Measurements from ENCODE around the gene C6orf47. TPM values are rescaled to one million over a fixed set of nuclear protein-coding genes. Genes with fewer than 3 reads are reported as not detected.

C6orf47 gene
- total and polyA plus RNA-seq, 10 of the 15 experiments (the other 5 are each of a cell fraction or from before 2014, with no cell fraction given) = 0.16 to 20.4 (median 17.3) TPM; not detected in 1

DNA sequence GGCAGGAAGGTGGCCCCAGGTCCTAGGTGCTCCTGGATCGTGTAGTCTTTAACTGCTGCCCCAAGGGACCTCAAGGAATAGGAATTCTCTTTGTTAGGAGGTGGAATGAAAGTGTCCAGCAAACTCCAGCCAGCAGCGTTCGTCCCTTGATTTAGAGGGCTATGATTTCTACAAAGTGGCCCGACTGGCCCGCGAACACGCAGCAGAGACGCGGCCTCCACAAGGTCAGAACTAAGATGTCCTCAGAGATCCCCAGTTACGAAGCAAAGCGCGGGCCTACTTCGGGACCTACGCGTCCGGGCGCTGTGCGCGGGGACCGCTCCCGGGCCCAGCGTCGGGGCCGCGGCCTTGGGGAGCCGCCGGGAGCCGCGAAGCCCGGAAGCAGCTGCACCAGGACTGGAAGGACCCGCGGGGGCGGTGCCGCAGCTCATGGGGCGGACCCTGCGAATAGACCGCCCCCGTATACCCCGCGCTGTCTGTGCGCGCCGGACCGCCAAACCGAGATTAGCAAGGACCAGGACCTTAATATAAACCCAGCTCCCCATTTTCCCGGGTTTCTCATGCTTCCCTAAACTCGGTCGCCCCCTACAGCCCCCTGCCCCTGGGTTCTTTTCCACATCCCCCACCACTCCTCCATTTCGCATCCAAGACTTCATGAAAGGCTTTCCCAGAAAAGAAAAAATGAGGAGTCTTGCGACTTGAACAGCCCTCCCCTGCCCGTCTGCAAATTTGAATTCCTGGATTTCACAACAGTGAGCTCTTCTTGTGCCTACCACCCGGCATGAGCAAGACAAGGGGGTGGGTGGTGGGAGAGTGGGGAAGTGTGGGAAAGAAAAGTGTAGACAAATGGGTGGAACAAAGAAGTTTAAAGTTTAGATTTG, at the start of gene C6orf47 (continued):
- TF ChIP-seq, protein P1, sequence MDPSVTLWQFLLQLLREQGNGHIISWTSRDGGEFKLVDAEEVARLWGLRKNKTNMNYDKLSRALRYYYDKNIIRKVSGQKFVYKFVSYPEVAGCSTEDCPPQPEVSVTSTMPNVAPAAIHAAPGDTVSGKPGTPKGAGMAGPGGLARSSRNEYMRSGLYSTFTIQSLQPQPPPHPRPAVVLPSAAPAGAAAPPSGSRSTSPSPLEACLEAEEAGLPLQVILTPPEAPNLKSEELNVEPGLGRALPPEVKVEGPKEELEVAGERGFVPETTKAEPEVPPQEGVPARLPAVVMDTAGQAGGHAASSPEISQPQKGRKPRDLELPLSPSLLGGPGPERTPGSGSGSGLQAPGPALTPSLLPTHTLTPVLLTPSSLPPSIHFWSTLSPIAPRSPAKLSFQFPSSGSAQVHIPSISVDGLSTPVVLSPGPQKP (IDR thresholded peaks at IDR 0.05; ENCODE audit: low read depth, low read length) = peak; percentile 46; the same call in 1 of the 2 replicates
- TF ChIP-seq SP1 (IDR thresholded peaks at IDR 0.05; ENCODE audit: low read depth, low read length) (peak; percentile 14), USF2 (IDR thresholded peaks at IDR 0.05; ENCODE audit: borderline replicate concordance, low read depth, low read length) (no peak), CHD1 (IDR thresholded peaks at IDR 0.05; ENCODE audit: low read depth, low read length) (no peak), HCFC1 (IDR thresholded peaks at IDR 0.05; ENCODE audit: low read length) (peak; percentile 27), NKRF (conservative IDR thresholded peaks at IDR 0.05) (peak; percentile 92), NR2C2 (IDR thresholded peaks at IDR 0.05; ENCODE audit: borderline replicate concordance, control insufficient read depth, insufficient read length, low read depth) (no peak), PAX8 (IDR thresholded peaks at IDR 0.05) (no peak), NFXL1 (IDR thresholded peaks at IDR 0.05; ENCODE audit: borderline replicate concordance) (no peak), PBX3 (IDR thresholded peaks at IDR 0.05; ENCODE audit: insufficient replicate concordance, low read depth, low read length) (peak; percentile 5), SMAD1 (IDR thresholded peaks at IDR 0.05; ENCODE audit: low read depth, partially characterized antibody) (no peak), RAD51 (IDR thresholded peaks at IDR 0.05) (no peak)
- TF ChIP-seq, protein P2, sequence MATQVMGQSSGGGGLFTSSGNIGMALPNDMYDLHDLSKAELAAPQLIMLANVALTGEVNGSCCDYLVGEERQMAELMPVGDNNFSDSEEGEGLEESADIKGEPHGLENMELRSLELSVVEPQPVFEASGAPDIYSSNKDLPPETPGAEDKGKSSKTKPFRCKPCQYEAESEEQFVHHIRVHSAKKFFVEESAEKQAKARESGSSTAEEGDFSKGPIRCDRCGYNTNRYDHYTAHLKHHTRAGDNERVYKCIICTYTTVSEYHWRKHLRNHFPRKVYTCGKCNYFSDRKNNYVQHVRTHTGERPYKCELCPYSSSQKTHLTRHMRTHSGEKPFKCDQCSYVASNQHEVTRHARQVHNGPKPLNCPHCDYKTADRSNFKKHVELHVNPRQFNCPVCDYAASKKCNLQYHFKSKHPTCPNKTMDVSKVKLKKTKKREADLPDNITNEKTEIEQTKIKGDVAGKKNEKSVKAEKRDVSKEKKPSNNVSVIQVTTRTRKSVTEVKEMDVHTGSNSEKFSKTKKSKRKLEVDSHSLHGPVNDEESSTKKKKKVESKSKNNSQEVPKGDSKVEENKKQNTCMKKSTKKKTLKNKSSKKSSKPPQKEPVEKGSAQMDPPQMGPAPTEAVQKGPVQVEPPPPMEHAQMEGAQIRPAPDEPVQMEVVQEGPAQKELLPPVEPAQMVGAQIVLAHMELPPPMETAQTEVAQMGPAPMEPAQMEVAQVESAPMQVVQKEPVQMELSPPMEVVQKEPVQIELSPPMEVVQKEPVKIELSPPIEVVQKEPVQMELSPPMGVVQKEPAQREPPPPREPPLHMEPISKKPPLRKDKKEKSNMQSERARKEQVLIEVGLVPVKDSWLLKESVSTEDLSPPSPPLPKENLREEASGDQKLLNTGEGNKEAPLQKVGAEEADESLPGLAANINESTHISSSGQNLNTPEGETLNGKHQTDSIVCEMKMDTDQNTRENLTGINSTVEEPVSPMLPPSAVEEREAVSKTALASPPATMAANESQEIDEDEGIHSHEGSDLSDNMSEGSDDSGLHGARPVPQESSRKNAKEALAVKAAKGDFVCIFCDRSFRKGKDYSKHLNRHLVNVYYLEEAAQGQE (IDR thresholded peaks at IDR 0.05; ENCODE audit: low read depth, low read length) = 0 out of 2 replicates have a peak, but pooled peaks have one; percentile 34
- TF ChIP-seq, protein P3, sequence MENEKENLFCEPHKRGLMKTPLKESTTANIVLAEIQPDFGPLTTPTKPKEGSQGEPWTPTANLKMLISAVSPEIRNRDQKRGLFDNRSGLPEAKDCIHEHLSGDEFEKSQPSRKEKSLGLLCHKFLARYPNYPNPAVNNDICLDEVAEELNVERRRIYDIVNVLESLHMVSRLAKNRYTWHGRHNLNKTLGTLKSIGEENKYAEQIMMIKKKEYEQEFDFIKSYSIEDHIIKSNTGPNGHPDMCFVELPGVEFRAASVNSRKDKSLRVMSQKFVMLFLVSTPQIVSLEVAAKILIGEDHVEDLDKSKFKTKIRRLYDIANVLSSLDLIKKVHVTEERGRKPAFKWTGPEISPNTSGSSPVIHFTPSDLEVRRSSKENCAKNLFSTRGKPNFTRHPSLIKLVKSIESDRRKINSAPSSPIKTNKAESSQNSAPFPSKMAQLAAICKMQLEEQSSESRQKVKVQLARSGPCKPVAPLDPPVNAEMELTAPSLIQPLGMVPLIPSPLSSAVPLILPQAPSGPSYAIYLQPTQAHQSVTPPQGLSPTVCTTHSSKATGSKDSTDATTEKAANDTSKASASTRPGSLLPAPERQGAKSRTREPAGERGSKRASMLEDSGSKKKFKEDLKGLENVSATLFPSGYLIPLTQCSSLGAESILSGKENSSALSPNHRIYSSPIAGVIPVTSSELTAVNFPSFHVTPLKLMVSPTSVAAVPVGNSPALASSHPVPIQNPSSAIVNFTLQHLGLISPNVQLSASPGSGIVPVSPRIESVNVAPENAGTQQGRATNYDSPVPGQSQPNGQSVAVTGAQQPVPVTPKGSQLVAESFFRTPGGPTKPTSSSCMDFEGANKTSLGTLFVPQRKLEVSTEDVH (IDR thresholded peaks at IDR 0.05; ENCODE audit: low read depth, partially characterized antibody) = peak; percentile 49
